GM21367 (cell line): Measurements from ENCODE around the gene AIG1.
"Not testable (repeated sequence)": the region's sequence is repeated elsewhere in the genome, so short reads cannot be mapped to it uniquely, and the experiment has no call there.

Experiments used
- ATAC-seq: cut with Tn5 transposase; IDR thresholded peaks from one replicate; pipeline ENCODE4 v1.9.1; 2021; ENCODE audit not compliant: unreplicated experiment

AIG1 gene

DNA sequence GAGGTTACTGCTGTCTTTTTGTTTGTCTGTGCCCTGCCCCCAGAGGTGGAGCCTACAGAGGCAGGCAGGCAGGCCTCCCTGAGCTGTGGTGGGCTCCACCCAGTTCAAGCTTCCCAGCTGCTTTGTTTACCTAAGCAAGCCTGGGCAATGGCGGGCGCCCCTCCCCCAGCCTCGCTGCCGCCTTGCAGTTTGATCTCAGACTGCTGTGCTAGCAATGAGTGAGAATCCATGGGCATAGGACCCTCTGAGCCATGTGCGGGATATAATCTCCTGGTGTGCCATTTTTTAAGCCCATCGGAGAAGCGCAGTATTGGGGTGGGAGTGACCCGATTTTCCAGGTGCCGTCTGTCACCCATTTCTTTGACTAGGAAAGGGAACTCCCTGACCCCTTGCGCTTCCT is 247.1 kb downstream of the AIG1 start:
- ATAC-seq: not testable (repeated sequence)

DNA sequence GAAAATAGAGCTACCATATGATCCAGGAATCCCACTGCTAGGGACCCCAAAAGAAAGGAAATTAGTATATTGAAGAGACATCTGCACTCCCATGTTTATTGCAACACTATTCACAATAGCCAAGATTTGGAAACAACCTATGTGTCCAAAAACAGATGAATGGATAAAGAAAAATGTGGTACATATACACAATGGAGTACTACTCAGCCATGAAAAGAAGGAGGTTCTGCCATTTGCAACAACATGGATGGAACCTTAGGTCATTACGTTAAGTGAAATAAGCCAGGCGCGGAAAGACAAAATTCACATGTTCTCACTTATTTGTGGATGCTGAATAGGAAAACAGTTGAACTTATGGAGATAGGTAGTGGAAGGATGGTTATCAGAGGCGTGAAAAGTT is 252.5 kb downstream of the AIG1 start:
- ATAC-seq: no peak

GRCh38 chr6:143321491-143322086 is 260.9 kb downstream of the AIG1 start:
- ATAC-seq: no peak

DNA sequence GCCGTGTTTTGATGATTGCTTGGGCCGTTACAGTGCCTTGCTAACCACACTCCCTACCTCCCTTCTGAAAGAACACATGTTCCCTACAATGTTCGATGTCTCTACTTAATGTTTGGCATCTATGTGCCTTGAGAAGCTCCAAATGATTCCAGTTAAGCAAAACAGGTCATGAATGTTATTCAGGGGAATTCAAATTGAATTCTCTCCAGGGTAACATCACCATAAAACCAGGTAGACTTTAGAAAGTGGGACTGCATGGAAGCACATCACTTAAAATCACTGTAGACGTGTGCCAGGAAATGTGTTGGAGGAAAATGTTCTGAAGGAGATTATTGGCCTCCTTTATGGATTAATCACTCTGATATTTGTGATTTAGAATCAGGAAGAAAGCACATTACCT is 261.7 kb downstream of the AIG1 start:
- no peak for ATAC-seq

DNA sequence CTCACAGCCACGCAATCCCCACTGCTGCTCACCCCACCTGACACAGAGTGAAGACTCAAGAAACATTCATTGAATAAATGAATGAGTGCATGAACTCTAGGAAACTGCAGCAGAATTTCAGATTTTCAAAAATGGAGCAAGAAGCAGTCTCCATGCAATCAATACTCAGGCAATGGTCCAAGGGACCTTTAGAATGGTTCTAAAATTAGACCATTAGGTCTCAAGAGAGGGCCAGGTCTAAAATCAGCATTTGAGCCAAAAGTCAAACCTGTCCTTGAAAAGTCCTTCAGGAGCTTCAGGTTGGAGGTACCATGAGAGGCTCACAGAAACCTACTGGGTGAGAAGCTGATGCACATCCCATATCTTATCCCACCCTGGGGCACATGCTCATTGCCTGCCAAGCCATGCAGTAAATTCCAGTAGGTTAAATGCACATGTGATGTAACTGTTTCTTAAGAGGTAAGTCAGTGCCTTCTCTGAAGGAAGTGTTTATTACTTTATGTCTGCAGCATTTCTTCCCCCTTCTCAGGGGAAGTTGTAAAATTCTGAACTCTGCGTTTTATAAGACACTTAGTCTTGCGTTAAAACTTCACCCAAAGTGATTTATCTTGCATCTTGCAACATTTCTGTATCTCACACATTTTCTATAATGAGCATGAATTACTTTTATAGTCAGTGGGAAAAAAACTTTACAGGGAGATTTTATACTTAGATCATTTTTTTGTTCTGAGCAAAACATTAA is 263.2 kb downstream of the AIG1 start:
- ATAC-seq: no peak

GRCh38 chr6:143325379-143326140 is 264.9 kb downstream of the AIG1 start:
- ATAC-seq: no peak

DNA sequence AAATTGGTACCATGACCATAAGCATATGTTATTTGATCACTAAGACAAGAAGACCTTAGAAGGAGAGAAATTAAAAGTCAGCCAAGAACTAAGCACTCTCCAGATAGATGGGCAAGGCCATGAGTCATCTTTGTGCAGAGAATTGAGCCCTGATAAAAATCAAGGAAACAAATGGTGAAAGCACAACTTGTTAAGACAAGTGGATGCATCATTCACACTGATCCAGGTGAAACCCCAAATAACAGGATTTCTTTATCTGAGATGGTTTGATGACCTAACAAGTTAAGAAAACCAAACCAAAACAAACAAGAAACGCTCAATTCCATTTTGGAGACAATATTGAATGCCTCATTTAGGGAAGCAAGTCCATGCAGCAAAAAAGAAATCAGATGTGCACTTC is 268.2 kb downstream of the AIG1 start:
- no peak for ATAC-seq

GRCh38 chr6:143329323-143329722 is 268.6 kb downstream of the AIG1 start:
- no peak for ATAC-seq

- no peak for ATAC-seq
These were observed 270.7 kb downstream of the AIG1 start for GRCh38 chr6:143331362-143331761.

DNA sequence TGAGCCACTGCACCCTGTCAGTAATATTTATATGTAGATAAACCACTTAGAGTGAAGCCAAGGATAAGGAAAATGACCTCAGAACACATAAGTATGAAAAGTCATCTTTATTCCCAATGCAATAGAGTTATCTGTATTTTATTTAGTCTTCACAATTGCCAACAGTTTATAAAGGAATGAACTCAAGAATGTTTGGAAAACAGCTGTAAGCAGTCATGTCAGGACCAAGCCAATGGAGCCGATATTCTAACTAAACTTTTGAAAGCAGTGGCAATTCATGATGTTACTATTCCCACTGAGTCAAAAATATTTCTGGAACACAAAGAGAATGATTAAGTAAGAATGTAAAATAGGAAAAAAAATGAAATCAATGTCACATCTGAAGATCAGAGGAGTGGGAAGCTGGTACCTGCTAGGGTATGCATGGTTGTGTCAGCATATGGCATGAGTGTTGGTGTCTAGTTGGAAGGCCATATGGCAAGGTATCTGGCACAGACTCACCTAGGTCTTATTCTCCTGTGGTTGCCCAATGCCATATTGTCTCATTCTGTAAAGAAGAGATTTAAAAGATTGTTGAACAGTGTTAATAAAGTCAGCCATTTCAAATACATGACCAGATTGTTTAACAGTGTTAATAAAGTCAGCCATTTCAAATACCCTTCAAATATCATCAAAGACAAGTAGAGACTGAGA is 271.6 kb downstream of the AIG1 start:
- no peak for ATAC-seq

GRCh38 chr6:143333081-143333480 is 272.4 kb downstream of the AIG1 start:
- no peak for ATAC-seq

DNA sequence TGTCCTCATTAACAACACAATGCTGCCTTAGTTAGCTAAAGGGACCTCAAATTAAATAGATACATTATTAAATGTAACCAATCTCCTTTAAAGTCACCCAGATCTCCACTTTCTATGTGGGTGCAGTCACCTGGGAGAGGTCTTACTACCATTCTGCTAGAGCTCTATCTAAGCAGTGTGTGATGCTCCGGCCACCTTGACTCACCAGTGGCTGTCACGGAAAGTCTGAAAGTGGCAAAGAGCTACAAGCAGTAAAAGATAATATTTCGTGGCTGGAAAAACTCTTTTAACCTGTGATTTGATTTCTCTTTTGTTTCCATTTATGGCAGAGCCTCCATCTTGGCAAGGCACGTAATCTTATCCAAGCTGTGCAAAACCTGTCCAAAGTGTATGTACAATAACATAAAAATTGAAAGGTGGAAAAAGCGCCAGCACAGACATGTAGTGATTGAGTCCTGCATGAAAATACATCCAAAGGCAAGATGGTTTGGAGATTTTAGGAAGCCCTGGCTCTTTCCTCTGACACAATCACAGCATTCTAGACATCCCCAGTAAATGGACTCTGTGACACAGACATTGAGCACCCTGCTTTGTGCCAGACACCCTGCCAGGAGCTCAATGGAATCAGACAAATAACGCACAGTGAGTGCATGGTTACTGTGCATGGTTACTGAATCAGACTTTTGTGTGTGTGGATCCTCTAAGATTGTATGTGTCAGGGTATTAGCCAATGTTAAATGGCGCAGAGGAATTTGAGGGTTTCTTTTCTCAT is 273.2 kb downstream of the AIG1 start:
- no peak for ATAC-seq

DNA sequence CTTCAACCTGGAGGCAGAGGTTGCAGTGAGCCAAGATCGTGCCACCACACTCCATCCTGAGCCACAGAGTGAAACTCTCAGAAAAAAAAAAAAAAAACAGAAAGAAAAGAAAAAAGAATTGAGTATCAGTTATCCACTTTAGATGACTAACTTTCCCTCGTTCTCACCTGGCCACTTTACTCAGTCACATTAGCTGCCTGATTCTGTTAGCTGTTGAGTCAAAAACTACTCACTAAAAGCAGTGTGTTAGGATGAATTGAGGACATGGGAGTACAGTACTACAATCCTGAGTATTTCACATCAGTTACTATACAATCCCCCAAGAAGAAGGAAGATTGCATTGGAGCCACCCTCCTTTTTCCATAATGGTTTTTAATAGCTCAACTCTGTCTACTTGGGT is 275.2 kb downstream of the AIG1 start:
- ATAC-seq: no peak

DNA sequence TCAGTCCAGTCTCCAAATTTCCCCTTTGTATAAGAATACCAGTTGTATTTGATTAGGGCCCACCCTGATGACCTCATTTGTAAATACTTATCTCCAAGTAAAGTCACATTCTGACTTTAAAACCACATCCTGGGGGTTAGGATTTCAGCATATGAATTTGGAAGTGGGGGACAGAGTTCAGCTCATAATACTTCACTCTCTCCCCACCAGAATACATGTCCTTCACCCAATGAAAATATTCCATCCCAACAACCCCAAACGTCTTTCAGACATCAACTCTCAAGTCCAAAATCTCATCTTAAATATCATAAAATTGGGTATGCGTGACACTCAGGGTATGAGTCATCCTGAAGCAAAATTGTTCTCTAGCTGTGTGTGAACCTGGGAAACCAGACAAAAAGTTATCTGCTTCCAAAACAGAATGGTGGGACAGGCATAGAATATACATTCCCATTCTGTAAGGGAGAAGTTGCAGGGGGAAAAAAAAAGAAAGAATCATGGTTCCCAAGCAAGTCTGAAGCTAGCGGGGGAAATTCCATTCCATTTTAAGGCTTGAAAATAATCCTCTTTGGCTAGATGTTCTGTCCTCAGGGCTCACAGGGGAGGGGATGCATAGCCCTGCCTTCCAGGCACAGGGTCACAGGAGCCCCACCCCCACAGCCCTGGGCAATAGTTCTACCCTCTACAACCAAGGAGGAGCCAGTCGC is 275.9 kb downstream of the AIG1 start:
- no peak for ATAC-seq

- ATAC-seq: no peak
These were observed 276.7 kb downstream of the AIG1 start for GRCh38 chr6:143337201-143337949.

- ATAC-seq: no peak
These were observed 278.5 kb downstream of the AIG1 start for GRCh38 chr6:143339223-143339622.

- not testable (repeated sequence) for ATAC-seq
These were observed 284.8 kb downstream of the AIG1 start for GRCh38 chr6:143345477-143345876.

DNA sequence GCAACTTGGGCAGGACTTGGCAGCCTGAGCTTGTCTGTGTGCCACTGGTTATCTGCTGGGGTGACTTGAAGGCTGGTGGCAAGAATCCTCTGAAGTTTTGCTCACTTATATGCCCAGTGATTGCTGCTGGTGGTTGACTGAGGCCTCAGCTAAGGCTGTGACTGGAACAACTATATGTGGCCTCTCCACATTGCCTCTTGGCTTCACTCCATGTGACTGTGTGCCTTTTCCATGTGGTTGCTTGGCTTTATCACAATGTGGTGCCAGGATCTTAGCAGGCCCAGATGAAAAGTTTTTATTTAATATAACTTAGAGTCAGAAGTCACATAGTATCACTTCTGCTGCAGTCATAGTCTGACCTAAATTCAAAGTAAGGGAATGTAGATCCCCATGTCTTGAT is 285.3 kb downstream of the AIG1 start:
- no peak for ATAC-seq

GRCh38 chr6:143348531-143348930 is 287.8 kb downstream of the AIG1 start:
- no peak for ATAC-seq
